GM18867 (cell line): ENCODE data around the gene POLR2I.
"Not testable (repeated sequence)": the region's sequence is repeated elsewhere in the genome, so short reads cannot be mapped to it uniquely, and the experiment has no call there.

ENCODE experiments used
- ATAC-seq: cut with Tn5 transposase; IDR thresholded peaks from one replicate; pipeline ENCODE4 v1.9.1; 2021; ENCODE audit warnings: mild to moderate bottlenecking, moderate library complexity; ENCODE audit not compliant: unreplicated experiment

POLR2I gene

GRCh38 chr19:36101550-36102327 is 12.9 kb downstream of the POLR2I start:
- no peak for ATAC-seq

DNA sequence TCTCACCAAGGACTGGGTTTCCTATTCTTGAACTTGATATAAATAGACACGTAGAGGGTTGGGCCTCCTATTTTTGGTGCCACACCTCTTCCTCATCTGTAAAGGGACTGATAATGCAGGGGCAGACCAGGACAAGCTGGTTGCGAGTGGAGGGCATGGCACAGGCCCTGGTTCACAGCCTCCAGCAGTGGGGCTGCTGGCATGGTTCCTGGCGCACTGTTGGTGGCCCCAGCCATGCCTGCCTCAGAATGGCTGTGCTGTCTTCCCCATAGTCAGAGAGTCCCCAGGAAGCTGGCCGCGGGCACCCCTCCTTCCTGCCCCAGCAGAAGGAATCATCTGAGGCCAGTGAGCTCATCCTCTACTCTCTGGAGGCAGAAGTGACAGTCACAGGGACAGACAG is 14.2 kb downstream of the POLR2I start:
- no peak for ATAC-seq

GRCh38 chr19:36099166-36099785 is 15.4 kb downstream of the POLR2I start:
- ATAC-seq: no peak

DNA sequence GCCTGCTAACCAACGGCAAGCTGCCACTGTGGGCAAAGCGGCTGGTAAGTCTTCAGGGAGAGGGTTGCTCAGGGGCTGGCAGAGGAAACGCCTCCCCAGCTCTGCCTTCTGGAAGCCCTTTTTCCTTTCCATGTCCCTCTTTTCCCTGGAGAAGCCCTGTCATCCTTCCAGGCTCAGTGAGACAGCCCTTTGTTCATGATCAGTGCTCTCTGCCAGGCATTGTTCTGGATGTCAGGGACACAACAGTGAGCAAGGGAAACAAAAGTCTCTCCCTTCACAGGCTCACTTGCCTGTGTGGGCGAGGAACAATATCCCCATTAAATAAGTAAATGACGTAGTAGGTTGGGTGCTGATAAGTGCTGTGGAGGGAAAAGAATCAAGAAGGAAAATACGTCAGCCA is 17.6 kb downstream of the POLR2I start:
- no peak for ATAC-seq

GRCh38 chr19:36093687-36094086 is 21.0 kb downstream of the POLR2I start:
- ATAC-seq: no peak

DNA sequence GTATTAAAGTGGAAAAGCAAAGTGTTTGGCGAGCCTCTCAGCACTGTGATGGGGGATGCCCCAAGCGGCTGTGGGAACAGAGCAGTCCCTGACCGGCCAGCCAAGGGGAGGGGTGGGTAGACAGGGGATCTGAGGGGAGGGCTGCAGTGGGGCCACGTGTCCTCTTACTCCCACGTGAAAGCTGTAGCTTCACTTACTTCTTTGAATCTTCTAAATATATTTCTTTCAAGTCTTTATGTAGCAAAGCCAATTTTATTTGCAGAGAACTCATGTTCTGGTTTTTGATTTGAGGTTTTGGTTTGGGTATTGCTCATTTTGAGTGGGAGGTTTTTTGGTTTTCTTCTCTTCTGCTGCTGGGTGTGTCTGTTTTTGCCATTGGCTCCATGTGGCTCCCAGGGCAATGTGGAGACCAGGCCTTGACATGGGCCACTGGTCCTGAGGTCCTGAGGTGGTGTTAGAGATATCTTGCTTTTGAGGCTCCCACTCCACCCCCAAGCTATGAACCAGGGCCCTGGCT is 21.5 kb downstream of the POLR2I start:
- no peak for ATAC-seq

DNA sequence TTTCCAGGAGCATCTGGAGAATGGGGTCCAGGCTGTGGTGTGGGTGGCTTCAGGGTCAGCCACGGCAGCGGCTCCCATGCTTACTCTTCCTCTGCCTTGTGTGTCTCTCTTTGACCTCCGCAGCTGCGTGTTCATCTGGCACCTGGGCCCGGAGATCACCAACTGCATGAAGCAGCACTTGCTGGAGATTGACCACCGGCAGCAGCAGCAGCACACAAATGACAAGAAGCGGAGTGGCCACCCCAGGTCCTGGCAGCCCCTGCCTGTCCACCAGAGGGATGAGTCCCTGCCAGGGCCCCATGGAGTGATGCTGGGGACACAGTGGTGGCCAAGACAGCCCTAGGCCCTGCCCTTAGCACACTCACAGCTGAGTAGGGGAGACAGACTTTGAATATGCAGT is 22.1 kb downstream of the POLR2I start:
- ATAC-seq: no peak

DNA sequence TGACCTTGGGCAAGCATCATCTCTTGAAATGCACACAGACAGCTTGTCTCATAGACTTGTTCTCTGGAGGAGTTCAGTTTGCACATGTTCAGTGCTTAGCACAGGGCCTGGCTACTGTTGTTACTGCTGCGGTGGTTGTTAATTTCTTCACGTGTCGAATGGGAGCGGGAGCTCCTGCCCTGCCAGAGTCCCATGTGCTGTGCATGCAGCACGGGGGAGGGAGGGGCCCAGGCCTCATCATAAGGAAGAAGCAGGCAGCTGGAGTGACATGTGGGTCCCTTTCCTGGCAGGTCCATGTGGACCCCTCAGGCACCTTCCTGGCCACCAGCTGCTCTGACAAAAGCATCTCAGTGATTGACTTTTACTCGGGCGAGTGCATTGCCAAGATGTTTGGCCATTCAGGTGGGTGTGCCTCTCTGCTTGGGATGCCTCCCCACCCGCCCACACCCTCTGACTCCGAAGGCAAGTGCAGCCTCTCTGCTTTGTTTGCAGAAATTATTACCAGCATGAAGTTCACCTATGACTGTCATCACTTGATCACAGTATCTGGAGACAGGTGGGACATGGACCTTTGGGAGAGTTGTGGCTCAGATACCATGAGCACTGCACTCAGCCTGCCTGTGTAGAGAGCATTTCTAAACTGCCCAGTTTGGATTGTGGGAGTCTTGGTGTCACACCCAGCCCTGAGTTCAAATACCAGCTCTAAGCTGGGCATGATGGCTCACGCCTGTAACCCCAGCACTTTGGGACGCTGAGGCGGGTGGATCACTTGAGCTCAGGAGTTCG is 23.6 kb downstream of the POLR2I start:
- ATAC-seq: no peak

GRCh38 chr19:36089847-36090246 is 24.8 kb downstream of the POLR2I start:
- no peak for ATAC-seq

- ATAC-seq: no peak
These were observed 28.3 kb downstream of the POLR2I start for GRCh38 chr19:36086326-36086725.

GRCh38 chr19:36084231-36085009 is 30.3 kb downstream of the POLR2I start:
- no peak for ATAC-seq

- no peak for ATAC-seq
These were observed 31.8 kb downstream of the POLR2I start for GRCh38 chr19:36082916-36083315.

DNA sequence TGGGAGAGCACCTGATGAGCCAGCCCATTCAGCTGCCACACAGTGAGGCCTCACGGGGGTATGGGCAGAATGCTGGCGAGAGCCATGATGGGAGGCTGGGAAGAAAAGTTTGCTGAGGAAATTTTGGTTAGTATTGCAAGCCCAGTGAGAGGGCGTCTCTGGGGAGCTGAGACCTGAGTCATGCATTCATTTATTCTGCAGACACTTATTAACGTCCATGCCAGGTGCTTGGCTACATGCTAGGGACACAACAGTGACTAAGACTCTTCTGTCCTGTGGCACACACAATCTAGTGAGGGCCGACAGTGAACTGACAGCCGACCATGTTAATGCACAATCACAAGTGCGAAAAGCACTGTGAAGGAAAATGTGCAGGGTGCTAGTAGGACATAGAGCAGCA is 32.8 kb downstream of the POLR2I start:
- no peak for ATAC-seq

DNA sequence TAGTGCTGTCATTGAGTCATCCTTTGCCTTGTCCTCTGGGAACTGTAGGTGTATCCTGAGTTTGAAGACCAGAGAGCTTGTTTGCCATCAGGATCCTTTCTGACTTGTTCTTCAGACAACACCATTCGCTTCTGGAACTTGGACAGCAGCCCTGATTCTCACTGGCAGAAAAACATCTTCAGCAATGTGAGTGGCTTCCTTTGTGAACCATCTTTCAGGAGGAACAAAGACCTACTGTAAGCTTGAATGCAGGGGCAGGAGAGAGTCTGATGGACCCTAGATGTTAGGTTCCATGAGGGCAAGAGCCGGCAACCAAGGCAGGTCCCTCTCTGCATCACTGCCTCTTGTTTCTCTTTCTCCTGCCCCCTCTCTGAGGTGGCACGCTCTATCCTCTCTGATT is 33.3 kb downstream of the POLR2I start:
- no peak for ATAC-seq

- ATAC-seq: no peak
These were observed 35.2 kb downstream of the POLR2I start for GRCh38 chr19:36079389-36079945.

DNA sequence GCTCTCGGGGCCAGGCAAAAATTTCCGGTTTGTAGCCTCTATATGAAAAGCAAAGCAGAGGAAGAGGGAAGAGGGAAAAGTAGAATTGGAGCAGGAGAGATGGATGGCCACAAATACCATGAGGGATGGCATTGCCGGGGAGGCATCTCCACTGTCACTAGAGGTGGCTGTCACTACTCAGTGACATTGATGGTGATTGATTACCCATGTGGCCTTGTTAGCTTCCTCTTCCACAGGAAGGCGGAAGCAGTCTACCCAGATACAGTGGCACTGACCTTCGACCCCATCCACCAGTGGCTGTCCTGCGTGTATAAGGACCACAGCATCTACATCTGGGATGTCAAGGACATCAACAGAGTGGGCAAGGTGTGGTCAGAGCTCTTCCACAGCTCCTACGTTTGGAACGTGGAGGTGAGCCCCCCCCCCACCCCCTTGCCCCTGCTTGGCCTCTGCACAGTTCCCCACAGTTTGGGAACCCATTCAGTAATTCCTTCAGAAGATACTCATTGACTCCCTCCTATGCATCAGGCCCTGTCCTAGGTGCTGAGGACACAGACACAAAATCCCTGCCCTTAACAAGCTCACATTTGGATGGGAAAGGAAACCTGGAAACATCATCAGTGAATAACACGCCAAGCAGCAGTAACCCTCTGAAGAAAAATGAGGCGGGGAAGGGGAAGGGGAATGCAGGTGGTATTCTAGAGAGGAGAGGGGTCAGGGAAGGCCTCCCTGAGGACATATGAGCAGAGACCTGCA is 41.4 kb downstream of the POLR2I start:
- ATAC-seq: no peak

DNA sequence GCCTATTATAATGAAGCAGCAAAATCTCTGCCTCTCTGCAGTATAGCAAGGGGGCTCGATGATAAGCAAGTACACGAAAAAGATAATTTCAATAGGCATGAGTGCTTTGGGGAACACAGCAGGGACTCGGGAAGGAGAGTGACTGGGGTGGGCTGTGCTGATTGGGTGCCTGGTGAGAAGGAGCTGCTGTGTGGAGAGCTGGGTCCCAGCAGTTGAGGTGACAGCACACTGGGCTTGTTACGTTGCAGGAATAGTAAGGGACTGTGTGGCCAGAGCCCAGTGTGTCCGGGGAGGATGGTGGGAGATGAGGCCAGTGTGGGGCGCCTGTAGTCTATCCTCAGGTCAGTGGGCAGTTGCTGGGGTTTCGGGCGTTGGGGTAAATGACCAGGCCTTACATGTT is 42.6 kb downstream of the POLR2I start:
- ATAC-seq: no peak

GRCh38 chr19:36068810-36069499 is 45.7 kb downstream of the POLR2I start:
- not testable (repeated sequence) for ATAC-seq

DNA sequence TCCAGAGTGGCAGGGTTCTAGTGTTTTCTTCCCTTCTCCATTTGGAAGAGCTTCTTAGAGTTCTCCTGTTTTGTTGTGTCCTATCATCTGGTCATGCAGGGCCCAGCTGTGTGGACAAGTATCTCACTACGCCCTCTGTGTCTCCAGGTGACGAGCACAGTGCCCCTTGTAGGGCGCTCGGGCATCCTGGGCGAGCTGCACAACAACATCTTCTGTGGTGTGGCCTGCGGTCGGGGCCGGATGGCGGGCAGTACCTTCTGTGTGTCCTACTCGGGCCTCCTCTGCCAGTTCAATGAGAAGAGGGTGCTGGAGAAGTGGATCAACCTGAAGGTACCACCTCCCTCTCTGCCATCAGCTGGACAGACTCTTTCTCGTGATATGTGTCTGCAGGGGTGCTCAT is 47.0 kb downstream of the POLR2I start:
- no peak for ATAC-seq
